Prostate gland (tissue), 2 donors: ENCODE data around the gene ZGPAT. TPM values are rescaled to one million over a fixed set of nuclear protein-coding genes. Genes with fewer than 3 reads are reported as not detected.

Experiments used
- DNase-seq: peaks from one replicate; pipeline ENCODE4 v3.0.0-alpha.2; 2019; ENCODE audit warnings: low spot score
- H3K27ac ChIP-seq, 2 donors: fragments of 200-600 bp; sonication (generic); 2 replicates each; pipeline ENCODE4 v1.5.1; 2017 to 2019
- H3K27me3 ChIP-seq: fragments of 200-600 bp; sonication (generic); replicated peaks from 2 replicates; pipeline ENCODE4 v1.5.1; 2019; ENCODE audit not compliant: insufficient read depth
- H3K36me3 ChIP-seq, 2 donors: fragments of 200-600 bp; sonication (generic); 1 replicate in 1 of 2; 2 replicates in 1 of 2; pipeline versions ENCODE4 v1.5.1 to v1.8.1; 2017 to 2019
- H3K4me1 ChIP-seq: fragments of 200-600 bp; sonication (generic); replicated peaks from 2 replicates; pipeline ENCODE4 v1.5.1; 2019
- H3K4me3 ChIP-seq, 2 donors: fragments of 200-600 bp; sonication (generic); 2 replicates each; pipeline ENCODE4 v1.5.1; 2017 to 2019
- H3K9me3 ChIP-seq: fragments of 200-600 bp; sonication (generic); 2 replicates; pipeline ENCODE4 v1.5.1; 2017
- POLR2A ChIP-seq: fragments of 450-650 bp; IDR thresholded peaks from one replicate; pipeline ENCODE4 v1.6.1; 2016; ENCODE audit warnings: antibody characterized with exemption, mild to moderate bottlenecking
- POLR2AphosphoS5 ChIP-seq: sonication (generic); formaldehyde crosslinking; IDR thresholded peaks from one replicate; pipeline ENCODE4 v1.6.1; 2017; ENCODE audit warnings: antibody characterized with exemption
- WGBS: methylation state at CpG from one replicate; pipeline ENCODE4 v1.1.5; 2018; 5-methylcytosine and 5-hydroxymethylcytosine counted together
- intact Hi-C: fragments of 100-400 bp; cut with DNase I; formaldehyde crosslinking; loops from one replicate; pipeline ENCODE4 v1.14.2; 2022
- total RNA-seq, 2 donors: library from RNA; depleted of rRNA; stranded (reverse); fragments of >200 nt; gene quantifications; one replicate each; pipeline ENCODE4 v1.1.0, GENCODE V29; 2016
- TF ChIP-seq, protein P1 (sequence below), 4 experiments: fragments of 200-600 bp in 2 of 4; fragments of 450-650 bp in 2 of 4; sonication (generic) in 2 of 4; IDR thresholded peaks; 1 replicate in 3 of 4; 2 replicates in 1 of 4; pipeline ENCODE4 v1.5.1; 2016 to 2019; ENCODE audit warnings: antibody characterized with exemption in 4 of 4, mild to moderate bottlenecking in 2 of 4, moderate library complexity in 2 of 4

Gene ZGPAT
- total RNA-seq, 2 donors from 2014 or later = 29.3 to 55.5 TPM

DNA sequence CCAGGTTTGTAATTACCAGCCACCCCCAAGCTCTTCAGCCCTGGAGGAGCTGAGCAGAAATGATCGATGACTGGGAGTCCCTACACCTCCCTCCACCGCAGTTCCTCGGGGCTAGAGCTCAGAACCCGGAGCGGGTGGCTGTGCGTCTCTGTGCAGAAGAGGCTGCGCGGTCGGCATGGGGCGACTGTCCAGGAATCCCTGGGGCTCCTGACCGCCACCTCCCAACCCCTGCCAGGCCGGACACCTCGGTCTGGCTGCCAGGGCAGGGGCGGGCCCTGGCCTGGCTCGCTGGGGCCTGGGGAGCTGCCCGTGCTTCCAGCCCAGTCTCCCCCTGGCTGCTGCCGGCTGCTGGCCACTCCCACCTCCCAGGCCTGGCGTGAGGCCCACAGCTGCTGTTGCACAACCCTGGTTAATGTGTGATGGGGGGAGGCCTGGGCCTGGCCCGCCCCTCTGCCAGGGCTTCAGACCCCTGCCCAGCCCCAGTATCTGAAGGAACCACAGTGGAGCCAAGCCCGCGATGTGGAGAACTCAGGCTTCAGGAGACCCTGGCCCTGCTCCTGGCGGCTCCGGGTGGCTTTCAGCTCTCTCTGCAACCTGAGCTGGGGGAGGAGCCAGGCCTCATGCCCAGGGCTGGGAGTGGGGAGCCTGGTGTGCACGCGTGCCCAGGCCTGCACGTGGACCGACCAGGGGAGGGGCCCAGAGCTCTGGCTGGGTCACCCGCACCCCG is 33.0 kb downstream of the ZGPAT start:
- Histone ChIP-seq H3K36me3 (no peaks in the 10 kb centered on the region), H3K9me3 (no peaks in the 10 kb centered on the region), H3K4me3 (peak overlapping the region; percentile 72 to 75), H3K27ac (peak overlapping the region; percentile 96), H3K4me1 (peaks cover 35% of the 10 kb centered on the region), H3K27me3 (no peaks in the 10 kb centered on the region)
- 0% methylated on average over 14 of the region's 29 CpGs for WGBS
- TF ChIP-seq, protein P1, sequence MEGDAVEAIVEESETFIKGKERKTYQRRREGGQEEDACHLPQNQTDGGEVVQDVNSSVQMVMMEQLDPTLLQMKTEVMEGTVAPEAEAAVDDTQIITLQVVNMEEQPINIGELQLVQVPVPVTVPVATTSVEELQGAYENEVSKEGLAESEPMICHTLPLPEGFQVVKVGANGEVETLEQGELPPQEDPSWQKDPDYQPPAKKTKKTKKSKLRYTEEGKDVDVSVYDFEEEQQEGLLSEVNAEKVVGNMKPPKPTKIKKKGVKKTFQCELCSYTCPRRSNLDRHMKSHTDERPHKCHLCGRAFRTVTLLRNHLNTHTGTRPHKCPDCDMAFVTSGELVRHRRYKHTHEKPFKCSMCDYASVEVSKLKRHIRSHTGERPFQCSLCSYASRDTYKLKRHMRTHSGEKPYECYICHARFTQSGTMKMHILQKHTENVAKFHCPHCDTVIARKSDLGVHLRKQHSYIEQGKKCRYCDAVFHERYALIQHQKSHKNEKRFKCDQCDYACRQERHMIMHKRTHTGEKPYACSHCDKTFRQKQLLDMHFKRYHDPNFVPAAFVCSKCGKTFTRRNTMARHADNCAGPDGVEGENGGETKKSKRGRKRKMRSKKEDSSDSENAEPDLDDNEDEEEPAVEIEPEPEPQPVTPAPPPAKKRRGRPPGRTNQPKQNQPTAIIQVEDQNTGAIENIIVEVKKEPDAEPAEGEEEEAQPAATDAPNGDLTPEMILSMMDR (IDR thresholded peaks at IDR 0.05) = peak in 3 of 4 experiments; percentile 35 to 64 (median 57)
- TF ChIP-seq POLR2AphosphoS5 (peak; percentile 86), POLR2A (peak; percentile 71)
- peak; percentile 95 for DNase-seq
- intact Hi-C loops = loop anchor here (2.0 to 10.0 kb wide), 2 partner anchors 114 to 224 kb away; partner anchors contain the start of genes GMEB2 and ZNF512B

GRCh38 chr20:63741354-63741675 is 33.5 kb downstream of the ZGPAT start:
- no peaks in the 10 kb centered on the region for H3K36me3 ChIP-seq
- intact Hi-C loops = loop anchor here (2.0 to 10.0 kb wide), 2 partner anchors 115 to 223 kb away; partner anchors contain the start of genes GMEB2 and ZNF512B
- no peaks in the 10 kb centered on the region for H3K9me3 ChIP-seq
- H3K27ac ChIP-seq = peak overlapping the region; percentile 96
- H3K4me1 ChIP-seq = peaks cover 35% of the 10 kb centered on the region
- no peaks in the 10 kb centered on the region for H3K27me3 ChIP-seq
- TF ChIP-seq POLR2A (no peak), POLR2AphosphoS5 (no peak)
- TF ChIP-seq, protein P1 (IDR thresholded peaks at IDR 0.05) = no peak
- H3K4me3 ChIP-seq = peak overlapping the region; percentile 72 to 75
- DNase-seq = no peak
- 30% methylated on average over 4 of the region's 6 CpGs for WGBS

DNA sequence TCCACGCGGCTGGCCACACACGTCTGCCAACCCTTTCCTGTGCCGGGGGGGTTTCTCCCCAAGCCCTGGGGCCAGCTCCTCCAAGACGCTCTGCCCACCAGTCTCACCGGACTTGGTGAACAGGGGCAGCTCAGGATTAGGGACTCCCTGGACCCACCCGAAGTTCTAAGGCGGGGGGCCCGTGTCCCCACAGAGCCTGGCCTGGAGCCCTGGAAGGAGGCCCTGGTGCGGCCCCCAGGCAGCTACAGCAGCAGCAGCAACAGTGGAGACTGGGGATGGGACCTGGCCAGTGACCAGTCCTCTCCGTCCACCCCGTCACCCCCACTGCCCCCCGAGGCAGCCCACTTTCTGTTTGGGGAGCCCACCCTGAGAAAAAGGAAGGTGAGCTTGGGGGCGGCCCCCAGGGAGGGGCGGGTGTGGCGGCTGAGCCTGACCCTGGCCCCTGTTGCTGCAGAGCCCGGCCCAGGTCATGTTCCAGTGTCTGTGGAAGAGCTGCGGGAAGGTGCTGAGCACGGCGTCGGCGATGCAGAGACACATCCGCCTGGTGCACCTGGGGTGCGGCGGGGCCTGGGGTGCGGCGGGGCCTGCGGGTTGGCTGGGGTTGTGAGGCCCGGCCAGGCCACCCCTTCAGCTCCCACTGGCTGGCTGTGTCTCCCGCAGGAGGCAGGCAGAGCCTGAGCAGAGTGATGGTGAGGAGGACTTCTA is 34.0 kb downstream of the ZGPAT start:
- 74% methylated on average over 28 of the region's 30 CpGs for WGBS
- Histone ChIP-seq H3K9me3 (no peaks in the 10 kb centered on the region), H3K4me3 (peak overlapping the region in 1 of 2 donors; percentile 75), H3K36me3 (no peaks in the 10 kb centered on the region), H3K4me1 (peaks cover 35% of the 10 kb centered on the region), H3K27me3 (no peaks in the 10 kb centered on the region), H3K27ac (peak overlapping the region; percentile 96)
- intact Hi-C loops = loop anchor here (2.0 to 10.0 kb wide), 2 partner anchors 115 to 223 kb away; partner anchors contain the start of genes GMEB2 and ZNF512B
- no peak for DNase-seq
- TF ChIP-seq, protein P1 (IDR thresholded peaks at IDR 0.05) = no peak
- TF ChIP-seq POLR2AphosphoS5 (no peak), POLR2A (no peak)

- H3K4me3 ChIP-seq = peak overlapping the region in 1 of 2 donors; percentile 3
- 79% methylated on average over 36 of the region's 37 CpGs for WGBS
- no peaks in the 10 kb centered on the region for H3K36me3 ChIP-seq
- TF ChIP-seq POLR2A (no peak), POLR2AphosphoS5 (no peak)
- TF ChIP-seq, protein P1 (IDR thresholded peaks at IDR 0.05) = no peak
- H3K4me1 ChIP-seq = peaks cover 35% of the 10 kb centered on the region
- no peaks in the 10 kb centered on the region for H3K9me3 ChIP-seq
- intact Hi-C loops = loop anchor here (10.0 kb wide), 1 partner anchor 222 kb away; the partner anchor contains the start of gene ZNF512B
- DNase-seq = no peak
- no peaks in the 10 kb centered on the region for H3K27me3 ChIP-seq
- peak overlapping the region; percentile 96 for H3K27ac ChIP-seq
Observed at GRCh38 chr20:63742381-63743024, 34.7 kb downstream of the ZGPAT start.
